ENCODE data around the gene MYH1.

Gene MYH1

GRCh38 chr17:10492004-10492403 is 26.3 kb downstream of the MYH1 start:
- Histone ChIP-seq H3K9ac (ENCODE audit: low read length) (no peak overlapping the region), H3K9me2 (replicated peaks; ENCODE audit: insufficient read depth, low read length) (no peaks in the 10 kb centered on the region), H2AFZ (ENCODE audit: low read depth, low read length, severe bottlenecking) (no peak overlapping the region), H3K79me2 (ENCODE audit: insufficient read depth, low read length) (no peaks in the 10 kb centered on the region), H3K9me3 (ENCODE audit: insufficient read depth, low read length) (0 out of 2 replicates have a peak, but pooled peaks cover 3% of the 10 kb centered on the region), H3F3A (ENCODE audit: insufficient read depth) (no peaks in the 10 kb centered on the region), H3K4me3 (ENCODE audit: insufficient read depth, low read length, poor library complexity, severe bottlenecking) (no peak overlapping the region), H3K36me3 (ENCODE audit: low read length) (no peaks in the 10 kb centered on the region; the same call in 1 of the 2 replicates), H3K4me2 (ENCODE audit: low read depth, low read length, poor library complexity, severe bottlenecking) (no peak overlapping the region), H4K20me1 (ENCODE audit: low read depth, low read length) (no peaks in the 10 kb centered on the region), H3K27ac (ENCODE audit: low read depth, low read length) (no peak overlapping the region), H3K27me3 (ENCODE audit: low read length) (0 out of 2 replicates have a peak, but pooled peaks cover 6% of the 10 kb centered on the region)
- TF ChIP-seq, protein P1, sequence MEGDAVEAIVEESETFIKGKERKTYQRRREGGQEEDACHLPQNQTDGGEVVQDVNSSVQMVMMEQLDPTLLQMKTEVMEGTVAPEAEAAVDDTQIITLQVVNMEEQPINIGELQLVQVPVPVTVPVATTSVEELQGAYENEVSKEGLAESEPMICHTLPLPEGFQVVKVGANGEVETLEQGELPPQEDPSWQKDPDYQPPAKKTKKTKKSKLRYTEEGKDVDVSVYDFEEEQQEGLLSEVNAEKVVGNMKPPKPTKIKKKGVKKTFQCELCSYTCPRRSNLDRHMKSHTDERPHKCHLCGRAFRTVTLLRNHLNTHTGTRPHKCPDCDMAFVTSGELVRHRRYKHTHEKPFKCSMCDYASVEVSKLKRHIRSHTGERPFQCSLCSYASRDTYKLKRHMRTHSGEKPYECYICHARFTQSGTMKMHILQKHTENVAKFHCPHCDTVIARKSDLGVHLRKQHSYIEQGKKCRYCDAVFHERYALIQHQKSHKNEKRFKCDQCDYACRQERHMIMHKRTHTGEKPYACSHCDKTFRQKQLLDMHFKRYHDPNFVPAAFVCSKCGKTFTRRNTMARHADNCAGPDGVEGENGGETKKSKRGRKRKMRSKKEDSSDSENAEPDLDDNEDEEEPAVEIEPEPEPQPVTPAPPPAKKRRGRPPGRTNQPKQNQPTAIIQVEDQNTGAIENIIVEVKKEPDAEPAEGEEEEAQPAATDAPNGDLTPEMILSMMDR (IDR thresholded peaks at IDR 0.05; ENCODE audit: insufficient read depth, low read length, poor library complexity, severe bottlenecking), result no peak
- no peak for TF ChIP-seq EZH2phosphoT487 (conservative IDR thresholded peaks at IDR 0.05; ENCODE audit: low read length)

DNA sequence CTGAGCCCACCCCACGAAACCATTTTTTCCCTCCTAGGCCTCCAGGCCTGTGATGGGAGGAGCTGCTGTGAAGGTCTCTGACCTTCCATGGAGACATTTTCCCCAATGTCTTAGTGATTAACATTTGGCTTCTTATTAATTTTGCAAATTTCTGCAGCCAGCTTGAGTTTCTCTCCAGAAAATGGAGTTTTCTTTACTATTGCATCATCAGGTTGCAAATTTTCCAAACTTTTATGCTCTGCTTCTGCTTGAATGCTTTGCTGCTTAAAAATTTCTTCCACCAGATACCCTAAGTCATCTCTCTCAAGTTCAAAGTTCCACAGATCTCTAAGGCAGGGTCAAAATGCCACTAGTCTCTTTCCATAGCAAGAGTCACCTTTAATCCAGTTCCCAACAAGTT is 36.1 kb downstream of the MYH1 start:
- H3K27me3 ChIP-seq (ENCODE audit: low read length), result no peaks in the 10 kb centered on the region
- H2AFZ ChIP-seq (ENCODE audit: low read depth, low read length, severe bottlenecking), result no peak overlapping the region
- no peak overlapping the region for H3K27ac ChIP-seq (ENCODE audit: low read depth, low read length)
- no peaks in the 10 kb centered on the region for H4K20me1 ChIP-seq (ENCODE audit: low read depth, low read length)
- H3K36me3 ChIP-seq (ENCODE audit: low read length), result no peaks in the 10 kb centered on the region
- H3K4me3 ChIP-seq (ENCODE audit: insufficient read depth, low read length, poor library complexity, severe bottlenecking), result no peak overlapping the region
- no peak overlapping the region for H3K4me2 ChIP-seq (ENCODE audit: low read depth, low read length, poor library complexity, severe bottlenecking)
- no peak overlapping the region for H3K9ac ChIP-seq (ENCODE audit: low read length)
- H3K9me2 ChIP-seq (replicated peaks; ENCODE audit: insufficient read depth, low read length), result no peaks in the 10 kb centered on the region
- H3F3A ChIP-seq (ENCODE audit: insufficient read depth), result no peaks in the 10 kb centered on the region
- H3K9me3 ChIP-seq (ENCODE audit: insufficient read depth, low read length), result peaks cover 3% of the 10 kb centered on the region; the same call in 1 of the 2 replicates
- H3K79me2 ChIP-seq (ENCODE audit: insufficient read depth, low read length), result no peaks in the 10 kb centered on the region
- no peak for TF ChIP-seq EZH2phosphoT487 (conservative IDR thresholded peaks at IDR 0.05; ENCODE audit: low read length)
- TF ChIP-seq, protein P1 (IDR thresholded peaks at IDR 0.05; ENCODE audit: insufficient read depth, low read length, poor library complexity, severe bottlenecking), result no peak

- no peak overlapping the region for H3K4me2 ChIP-seq (ENCODE audit: low read depth, low read length, poor library complexity, severe bottlenecking)
- no peak overlapping the region for H2AFZ ChIP-seq (ENCODE audit: low read depth, low read length, severe bottlenecking)
- TF ChIP-seq, protein P1 (IDR thresholded peaks at IDR 0.05; ENCODE audit: insufficient read depth, low read length, poor library complexity, severe bottlenecking), result no peak
- no peak for TF ChIP-seq EZH2phosphoT487 (conservative IDR thresholded peaks at IDR 0.05; ENCODE audit: low read length)
- peaks cover 3% of the 10 kb centered on the region; the same call in 1 of the 2 replicates for H3K9me3 ChIP-seq (ENCODE audit: insufficient read depth, low read length)
- H3K9me2 ChIP-seq (replicated peaks; ENCODE audit: insufficient read depth, low read length), result no peaks in the 10 kb centered on the region
- H3K4me3 ChIP-seq (ENCODE audit: insufficient read depth, low read length, poor library complexity, severe bottlenecking), result no peak overlapping the region
- no peak overlapping the region for H3K9ac ChIP-seq (ENCODE audit: low read length)
- H3K27ac ChIP-seq (ENCODE audit: low read depth, low read length), result no peak overlapping the region
- no peaks in the 10 kb centered on the region for H3K79me2 ChIP-seq (ENCODE audit: insufficient read depth, low read length)
- no peaks in the 10 kb centered on the region for H3K36me3 ChIP-seq (ENCODE audit: low read length)
- no peaks in the 10 kb centered on the region for H3K27me3 ChIP-seq (ENCODE audit: low read length)
- no peaks in the 10 kb centered on the region for H4K20me1 ChIP-seq (ENCODE audit: low read depth, low read length)
- H3F3A ChIP-seq (ENCODE audit: insufficient read depth), result no peaks in the 10 kb centered on the region
These were observed 40.6 kb downstream of the MYH1 start for GRCh38 chr17:10477701-10478100.
